K562 (cell line): Measurements from ENCODE around the gene TNK2. TPM values are rescaled to one million over a fixed set of nuclear protein-coding genes. Genes with fewer than 3 reads are reported as not detected.
A peak's percentile ranks its signal among the peaks of the same experiment; 100 is the strongest.

Source experiments
- CCNT2 ChIP-seq: IDR thresholded peaks from 2 replicates; pipeline ENCODE4 v1.6.1; 2011; ENCODE audit warnings: borderline replicate concordance, low read depth, mild to moderate bottlenecking, moderate library complexity, mixed read lengths, low read length; ENCODE audit not compliant: insufficient read length; ENCODE audit errors: extremely low read depth
- CREM ChIP-seq: IDR thresholded peaks from 2 replicates; pipeline ENCODE4 v1.6.1; 2014; ENCODE audit warnings: antibody characterized with exemption, low read depth
- E4F1 ChIP-seq: fragments of 250-450 bp; sonication (Bioruptor Pico); IDR thresholded peaks from 2 replicates; pipeline ENCODE4 v1.5.0; 2021; ENCODE audit warnings: mild to moderate bottlenecking, borderline replicate concordance
- HNRNPLL ChIP-seq: fragments of 200-400 bp; formaldehyde crosslinking; IDR thresholded peaks from 2 replicates; pipeline ENCODE4 v1.6.1; 2017; ENCODE audit warnings: low read length, low read depth, mild to moderate bottlenecking; ENCODE audit not compliant: poor library complexity, severe bottlenecking
- MAZ ChIP-seq, 2 experiments: fragments of 450-650 bp in 1 of 2; sonication (generic) in 1 of 2; formaldehyde crosslinking; IDR thresholded peaks in 1 of 2; conservative IDR thresholded peaks in 1 of 2; 2 replicates each; pipeline versions ENCODE4 v1.4.0 to v1.5.0; 2020; ENCODE audit warnings: mild to moderate bottlenecking in 1 of 2, missing genetic modification reagents in 1 of 2
- MCM5 ChIP-seq: fragments of 450-650 bp; IDR thresholded peaks from 2 replicates; pipeline ENCODE4 v1.6.1; 2016; ENCODE audit warnings: low read depth
- PCBP1 ChIP-seq: fragments of 200-400 bp; formaldehyde crosslinking; IDR thresholded peaks from 2 replicates; pipeline ENCODE4 v1.6.1; 2018; ENCODE audit warnings: mild to moderate bottlenecking, low read depth, low read length; ENCODE audit not compliant: poor library complexity, severe bottlenecking
- PHF8 ChIP-seq: fragments of 200-600 bp; sonication (generic); IDR thresholded peaks from 2 replicates; pipeline ENCODE4 v1.6.1; 2012; ENCODE audit warnings: mixed run types, mild to moderate bottlenecking, inconsistent platforms, low read length, moderate library complexity, borderline replicate concordance
- POLR2A ChIP-seq: fragments of 450-650 bp; conservative IDR thresholded peaks from 2 replicates; pipeline ENCODE4 v1.6.1; 2016
- POLR2G ChIP-seq: fragments of 200-400 bp; formaldehyde crosslinking; IDR thresholded peaks from 2 replicates; pipeline ENCODE4 v1.6.1; 2017; ENCODE audit warnings: low read depth, mild to moderate bottlenecking, antibody characterized with exemption, low read length, moderate library complexity
- TBP ChIP-seq: optimal IDR thresholded peaks from 2 replicates; pipeline ENCODE3; 2011; ENCODE audit warnings: low read depth, low read length, improper control_type of control experiment
- TCF3 ChIP-seq: sonication (generic); formaldehyde crosslinking; IDR thresholded peaks from 2 replicates; pipeline ENCODE4 v1.4.0; 2020; ENCODE audit warnings: mild to moderate bottlenecking, missing genetic modification reagents
- TEAD2 ChIP-seq: fragments of 450-650 bp; IDR thresholded peaks from 2 replicates; pipeline ENCODE4 v1.6.1; 2016; ENCODE audit warnings: missing genetic modification characterization, control low read depth, missing compliant biosample characterization
- ZBTB11 ChIP-seq, 3 experiments: fragments of 200-800 bp in 1 of 3; fragments of 250-450 bp in 1 of 3; fragments of 450-650 bp in 1 of 3; sonication (Bioruptor Pico) in 1 of 3; sonication (Bioruptor generic) in 1 of 3; formaldehyde crosslinking in 1 of 3; IDR thresholded peaks; 2 replicates each; pipeline versions ENCODE4 v1.6.1 to v1.8.0; 2016 to 2022; ENCODE audit warnings: mild to moderate bottlenecking in 2 of 3, missing genetic modification characterization in 2 of 3, missing compliant biosample characterization in 1 of 3, moderate library complexity in 1 of 3
- ZBTB5 ChIP-seq: fragments of 450-650 bp; IDR thresholded peaks from 2 replicates; pipeline ENCODE4 v1.6.1; 2017; ENCODE audit warnings: antibody characterized with exemption
- ZBTB8A ChIP-seq: fragments of 450-650 bp; IDR thresholded peaks from 2 replicates; pipeline ENCODE4 v1.6.1; 2018; ENCODE audit warnings: mild to moderate bottlenecking, moderate library complexity; ENCODE audit not compliant: partially characterized antibody
- ZC3H4 ChIP-seq: sonication (generic); formaldehyde crosslinking; IDR thresholded peaks from 2 replicates; pipeline ENCODE4 v1.9.0; 2021; ENCODE audit warnings: missing genetic modification reagents, borderline replicate concordance
- ZNF551 ChIP-seq: fragments of 250-450 bp; sonication (Bioruptor Pico); IDR thresholded peaks from 2 replicates; pipeline ENCODE4 v1.5.0; 2021; ENCODE audit warnings: mild to moderate bottlenecking, moderate library complexity
- ZNF77 ChIP-seq: fragments of 250-450 bp; sonication (Bioruptor Pico); IDR thresholded peaks from 2 replicates; pipeline ENCODE4 v1.5.0; 2020
- polyA plus RNA-seq, 8 experiments: library from polyadenylated mRNA; depleted of rRNA in 4 of 8; stranded (reverse) in 5 of 8; unstranded in 3 of 8; fragments of >200 nt; fragmentation: Nextera tagmentation in 2 of 8; fragmentation: Illumina TruSeq in 1 of 8; extraction: Ambion mirVana in 2 of 8; extraction: Trizol in 1 of 8; gene quantifications; 2 replicates each; pipeline versions ENCODE4 v1.2.1 to v1.2.3, GENCODE V29; 2011 to 2014; ENCODE audit warnings: inconsistent platforms in 1 of 8, missing spikeins in 1 of 8
- total RNA-seq, 7 experiments: library from RNA; depleted of rRNA in 6 of 7; stranded (reverse); fragments of >200 nt in 6 of 7; fragmentation: Illumina TruSeq in 2 of 7; extraction: Trizol in 2 of 7; gene quantifications; 2 replicates each; pipeline versions ENCODE4 v1.2.1 to v1.2.3, GENCODE V29; 2011 to 2021; ENCODE audit warnings: low replicate concordance in 1 of 7

TNK2 gene
- total and polyA plus RNA-seq, 9 of the 15 experiments (the other 6 are each of a cell fraction or from before 2014, with no cell fraction given) = 0.03 to 33.8 (median 6.5) TPM

- peak in 1 of 3 experiments; percentile 40; a peak in 1 of 6 replicates for TF ChIP-seq ZBTB11 (CRISPR knock-in tag; IDR thresholded peaks at IDR 0.05)
- no peak for TF ChIP-seq HNRNPLL
- peak; percentile 19 for TF ChIP-seq PCBP1
- peak; percentile 87 for TF ChIP-seq POLR2G
- peak; percentile 81 for TF ChIP-seq PHF8
- TF ChIP-seq ZBTB8A = no peak
- TF ChIP-seq E4F1 (CRISPR knock-in tag) = no peak
- no peak for TF ChIP-seq ZBTB5
- TF ChIP-seq MCM5 = no peak
- TF ChIP-seq POLR2A = peak; percentile 81
- no peak for TF ChIP-seq ZNF77
- peak; percentile 62 for TF ChIP-seq CCNT2
- no peak for TF ChIP-seq TCF3 (CRISPR knock-in tag)
- TF ChIP-seq TEAD2 = no peak
- TF ChIP-seq TBP = peak; percentile 56
- TF ChIP-seq MAZ (CRISPR knock-in tag; conservative IDR thresholded peaks at IDR 0.05 in 1 of 2, IDR thresholded peaks at IDR 0.05 in 1 of 2) = peak; percentile 86 to 93
- peak; percentile 36 for TF ChIP-seq CREM
- no peak for TF ChIP-seq ZNF551 (CRISPR knock-in tag)
- peak; percentile 34; the same call in 1 of the 2 replicates for TF ChIP-seq ZC3H4 (CRISPR knock-in tag)
Observed at GRCh38 chr3:195909644-195910498, 1.5 kb upstream of the TNK2 start (continued).
